Measurements from ENCODE around the gene TPPP. TPM values are rescaled to one million over a fixed set of nuclear protein-coding genes. Genes with fewer than 3 reads are reported as not detected.
"Not testable (repeated sequence)": the region's sequence is repeated elsewhere in the genome, so short reads cannot be mapped to it uniquely, and the experiment has no call there.

TPPP gene
- total RNA-seq (0.07 TPM in 1 of 2 replicates, not detected in the other), polyA plus RNA-seq (0.06 and 0.12 TPM in 2 replicates), polyA minus RNA-seq (0.09 and 0.36 TPM in 2 replicates)
- 0.19 TPM for total RNA-seq (2013)

GRCh38 chr5:693271-694041, at the start of gene TPPP:
TPPP (minus strand) TSS chr5:693352; CDS start chr5:678060, 15,292 bp downstream.
- H3K27me3 ChIP-seq (replicated peaks in 1 of 4; ENCODE audit: control extremely low read depth in 1 of 4, control insufficient read depth in 3 of 4, insufficient read depth in 4 of 4, low read length in 3 of 4); POLR2A ChIA-PET; intact Hi-C loops (cut with micrococcal nuclease); H3K36me3 ChIP-seq (replicated peaks in 1 of 2; ENCODE audit: control extremely low read depth in 1 of 2, control insufficient read depth in 1 of 2, extremely low read depth in 1 of 2, insufficient read depth in 2 of 2, low read length in 1 of 2); H3K27me3 Mint-ChIP-seq; H3K9me3 Mint-ChIP-seq (ENCODE audit: insufficient read depth); H3K4me1 Mint-ChIP-seq; CTCF ChIA-PET; H3K27ac ChIP-seq (ENCODE audit: low read length in 2 of 2); H3K27ac Mint-ChIP-seq; H3K79me2 ChIP-seq (ENCODE audit: control insufficient read depth, insufficient read depth, low read length); H3K9me3 ChIP-seq (ENCODE audit: control extremely low read depth in 1 of 3, control insufficient read depth in 2 of 3, insufficient read depth in 1 of 3, low read length in 2 of 3); H4K20me1 ChIP-seq (ENCODE audit: control insufficient read depth, insufficient read depth, low read length, poor library complexity, severe bottlenecking): not testable (repeated sequence)
- peak within 1 kb of the TSS; percentile 54 for H2AFZ ChIP-seq (ENCODE audit: insufficient read depth, low read depth, low read length, poor library complexity, severe bottlenecking)
- under 1% methylated on average over 82 of the region's 109 CpGs for WGBS (ENCODE audit: insufficient coverage)
- H3K4me2 ChIP-seq (replicated peaks; ENCODE audit: low read depth, low read length, poor library complexity, severe bottlenecking), result peak within 1 kb of the TSS; percentile 84
- peak within 1 kb of the TSS; percentile 56 for H3K9ac ChIP-seq (ENCODE audit: low read length)
- H3K4me3 ChIP-seq (ENCODE audit: control extremely low read depth in 1 of 5, extremely low read depth in 1 of 5, insufficient read depth in 1 of 5, low read depth in 2 of 5, low read length in 4 of 5), result peak within 1 kb of the TSS in 4 of 5 experiments; percentile 21 to 50 (median 44)
- H3K4me3 Mint-ChIP-seq, result peak within 1 kb of the TSS; percentile 29
- DNase-seq (peak; percentile 77), ATAC-seq (ENCODE audit: low read depth) (peak; percentile 95)
- H3K4me1 ChIP-seq (ENCODE audit: control insufficient read depth in 2 of 2, insufficient read depth in 2 of 2, low read length in 2 of 2), result peaks cover 8 to 13% of the 10 kb centered on the region in 2 donors

GRCh38 chr5:742276-742675, 49.1 kb upstream of the TPPP start:
- DNase-seq; ATAC-seq (ENCODE audit: low read depth); H3K27ac ChIP-seq (ENCODE audit: low read length in 2 of 2); H3K27me3 ChIP-seq (replicated peaks in 1 of 4; ENCODE audit: control extremely low read depth in 1 of 4, control insufficient read depth in 3 of 4, insufficient read depth in 4 of 4, low read length in 3 of 4); H3K4me1 Mint-ChIP-seq; POLR2A ChIA-PET; CTCF ChIA-PET; H2AFZ ChIP-seq (ENCODE audit: insufficient read depth, low read depth, low read length, poor library complexity, severe bottlenecking); H3K27me3 Mint-ChIP-seq; H3K9ac ChIP-seq (ENCODE audit: low read length); H3K79me2 ChIP-seq (ENCODE audit: control insufficient read depth, insufficient read depth, low read length); H3K27ac Mint-ChIP-seq; H3K4me3 Mint-ChIP-seq; H3K36me3 ChIP-seq (replicated peaks in 1 of 2; ENCODE audit: control extremely low read depth in 1 of 2, control insufficient read depth in 1 of 2, extremely low read depth in 1 of 2, insufficient read depth in 2 of 2, low read length in 1 of 2); H3K9me3 Mint-ChIP-seq (ENCODE audit: insufficient read depth); H3K4me2 ChIP-seq (replicated peaks; ENCODE audit: low read depth, low read length, poor library complexity, severe bottlenecking); intact Hi-C loops (cut with micrococcal nuclease); H3K4me3 ChIP-seq (ENCODE audit: control extremely low read depth in 1 of 5, extremely low read depth in 1 of 5, insufficient read depth in 1 of 5, low read depth in 2 of 5, low read length in 4 of 5); H3K4me1 ChIP-seq (ENCODE audit: control insufficient read depth in 2 of 2, insufficient read depth in 2 of 2, low read length in 2 of 2); H4K20me1 ChIP-seq (ENCODE audit: control insufficient read depth, insufficient read depth, low read length, poor library complexity, severe bottlenecking); H3K9me3 ChIP-seq (ENCODE audit: control extremely low read depth in 1 of 3, control insufficient read depth in 2 of 3, insufficient read depth in 1 of 3, low read length in 2 of 3): not testable (repeated sequence)
- 100% methylated on average over 4 of the region's 6 CpGs for WGBS (ENCODE audit: insufficient coverage)

- H3K4me3 Mint-ChIP-seq; H3K4me1 ChIP-seq (ENCODE audit: control insufficient read depth in 2 of 2, insufficient read depth in 2 of 2, low read length in 2 of 2); CTCF ChIA-PET; H3K36me3 ChIP-seq (replicated peaks in 1 of 2; ENCODE audit: control extremely low read depth in 1 of 2, control insufficient read depth in 1 of 2, extremely low read depth in 1 of 2, insufficient read depth in 2 of 2, low read length in 1 of 2); H3K4me1 Mint-ChIP-seq; intact Hi-C loops (cut with micrococcal nuclease); ATAC-seq (ENCODE audit: low read depth); DNase-seq; H3K27ac Mint-ChIP-seq; H3K4me3 ChIP-seq (ENCODE audit: control extremely low read depth in 1 of 5, extremely low read depth in 1 of 5, insufficient read depth in 1 of 5, low read depth in 2 of 5, low read length in 4 of 5); POLR2A ChIA-PET; H3K79me2 ChIP-seq (ENCODE audit: control insufficient read depth, insufficient read depth, low read length); H4K20me1 ChIP-seq (ENCODE audit: control insufficient read depth, insufficient read depth, low read length, poor library complexity, severe bottlenecking); H2AFZ ChIP-seq (ENCODE audit: insufficient read depth, low read depth, low read length, poor library complexity, severe bottlenecking); H3K9me3 ChIP-seq (ENCODE audit: control extremely low read depth in 1 of 3, control insufficient read depth in 2 of 3, insufficient read depth in 1 of 3, low read length in 2 of 3); H3K27ac ChIP-seq (ENCODE audit: low read length in 2 of 2); H3K27me3 ChIP-seq (replicated peaks in 1 of 4; ENCODE audit: control extremely low read depth in 1 of 4, control insufficient read depth in 3 of 4, insufficient read depth in 4 of 4, low read length in 3 of 4); H3K9me3 Mint-ChIP-seq (ENCODE audit: insufficient read depth); H3K4me2 ChIP-seq (replicated peaks; ENCODE audit: low read depth, low read length, poor library complexity, severe bottlenecking); H3K9ac ChIP-seq (ENCODE audit: low read length): not testable (repeated sequence)
- H3K27me3 Mint-ChIP-seq, result peaks cover 10% of the 10 kb centered on the region
- no CpG with 5 or more reads among the region's 1 CpG for WGBS (ENCODE audit: insufficient coverage)
Observed at GRCh38 chr5:734145-734544, 41.0 kb upstream of the TPPP start.

- intact Hi-C loops (cut with micrococcal nuclease); DNase-seq; H3K4me1 ChIP-seq (ENCODE audit: control insufficient read depth in 2 of 2, insufficient read depth in 2 of 2, low read length in 2 of 2); H3K9ac ChIP-seq (ENCODE audit: low read length); H3K4me3 Mint-ChIP-seq; H3K4me2 ChIP-seq (replicated peaks; ENCODE audit: low read depth, low read length, poor library complexity, severe bottlenecking); H3K27ac ChIP-seq (ENCODE audit: low read length in 2 of 2); H3K4me1 Mint-ChIP-seq; H3K9me3 Mint-ChIP-seq (ENCODE audit: insufficient read depth); H3K36me3 ChIP-seq (replicated peaks in 1 of 2; ENCODE audit: control extremely low read depth in 1 of 2, control insufficient read depth in 1 of 2, extremely low read depth in 1 of 2, insufficient read depth in 2 of 2, low read length in 1 of 2); H2AFZ ChIP-seq (ENCODE audit: insufficient read depth, low read depth, low read length, poor library complexity, severe bottlenecking); H3K27ac Mint-ChIP-seq; H4K20me1 ChIP-seq (ENCODE audit: control insufficient read depth, insufficient read depth, low read length, poor library complexity, severe bottlenecking); H3K4me3 ChIP-seq (ENCODE audit: control extremely low read depth in 1 of 5, extremely low read depth in 1 of 5, insufficient read depth in 1 of 5, low read depth in 2 of 5, low read length in 4 of 5); H3K9me3 ChIP-seq (ENCODE audit: control extremely low read depth in 1 of 3, control insufficient read depth in 2 of 3, insufficient read depth in 1 of 3, low read length in 2 of 3); ATAC-seq (ENCODE audit: low read depth); H3K27me3 ChIP-seq (replicated peaks in 1 of 4; ENCODE audit: control extremely low read depth in 1 of 4, control insufficient read depth in 3 of 4, insufficient read depth in 4 of 4, low read length in 3 of 4); POLR2A ChIA-PET; CTCF ChIA-PET; H3K79me2 ChIP-seq (ENCODE audit: control insufficient read depth, insufficient read depth, low read length): not testable (repeated sequence)
- WGBS (ENCODE audit: insufficient coverage), result 85% methylated on average over 4 of the region's 10 CpGs
- H3K27me3 Mint-ChIP-seq, result peaks cover 14% of the 10 kb centered on the region
Observed at GRCh38 chr5:732754-733454, 39.8 kb upstream of the TPPP start.

Measured in B cell (primary cell).